NCI-H748 treated with DMSO at 0.1 percent for 48 hours (cell line): Measurements from ENCODE around the gene PPP1R36.
A peak's percentile ranks its signal among the peaks of the same experiment; 100 is the strongest.
"Not testable (repeated sequence)": the region's sequence is repeated elsewhere in the genome, so short reads cannot be mapped to it uniquely, and the experiment has no call there.

Source experiments
- DNase-seq: peaks from one replicate; lab custom pipeline; 2025; lab: John Stamatoyannopoulos, UW

The PPP1R36 gene

DNA sequence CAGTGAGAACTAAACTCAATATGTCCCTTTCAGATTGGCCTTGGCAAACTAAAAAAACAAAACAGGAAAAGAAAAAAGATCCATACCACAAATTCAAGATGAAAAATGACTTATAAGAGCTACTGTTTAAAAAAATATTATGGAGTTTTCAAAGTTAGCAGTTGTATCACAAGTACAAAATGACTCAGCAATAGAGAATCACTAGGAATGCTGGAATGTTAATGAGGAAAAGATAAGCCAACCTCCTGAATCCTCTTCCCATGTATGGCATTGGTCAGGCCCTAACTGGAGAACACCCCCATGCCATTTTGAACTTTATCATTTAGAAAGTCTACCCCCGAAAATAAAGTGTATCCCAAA, 62.2 kb downstream of the PPP1R36 start:
- no peak for DNase-seq

DNA sequence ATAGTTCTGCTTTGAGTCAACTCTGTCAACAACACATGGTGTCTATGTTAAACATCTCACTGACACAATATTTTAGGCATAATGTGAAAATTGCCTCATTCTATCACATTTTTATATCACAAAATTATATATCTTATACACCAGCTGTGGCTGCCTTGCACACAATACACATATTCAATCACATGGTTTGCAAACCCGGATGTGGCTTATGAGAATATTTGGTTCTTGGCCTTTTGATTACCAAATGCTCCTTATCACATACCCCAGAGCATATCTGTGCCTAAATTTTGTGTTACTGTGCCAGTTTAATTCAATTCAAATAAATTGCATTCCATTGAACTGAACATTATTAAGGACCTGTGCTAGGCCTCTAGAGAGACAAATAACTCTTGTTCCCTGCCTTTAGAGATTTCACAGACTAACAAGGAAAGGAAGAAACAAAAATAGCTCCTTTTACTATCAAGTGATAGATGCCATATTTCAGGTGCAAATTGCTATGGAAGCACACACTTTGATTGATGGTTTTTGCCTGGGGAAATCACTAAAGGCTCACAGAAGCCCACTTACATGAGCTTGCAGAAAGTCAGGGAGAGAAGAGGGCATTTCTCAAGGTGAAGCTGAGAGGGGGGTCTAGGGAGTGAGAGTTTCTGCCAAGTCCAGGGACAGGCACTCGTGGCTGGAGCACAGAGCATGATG, 63.4 kb downstream of the PPP1R36 start:
- DNase-seq = no peak

DNA sequence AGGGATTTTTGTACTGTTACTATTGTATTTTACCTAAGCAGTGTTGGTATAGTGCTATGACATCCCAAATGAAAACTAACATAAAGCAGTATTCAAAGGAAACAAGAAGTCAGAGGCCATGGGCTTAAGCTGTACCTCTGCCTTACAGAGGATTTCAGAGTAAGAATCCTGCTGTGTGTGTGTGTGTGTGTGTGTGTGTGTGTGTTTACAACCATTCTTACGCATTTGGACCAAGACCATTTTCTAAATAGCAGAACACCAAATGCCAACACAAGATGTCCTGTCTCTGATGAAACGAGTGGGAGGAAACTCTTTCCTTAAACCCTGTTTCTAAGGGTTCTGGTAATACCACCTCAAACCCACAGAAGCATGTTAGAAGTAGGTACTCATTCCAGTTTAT, 64.4 kb downstream of the PPP1R36 start:
- DNase-seq = no peak

DNA sequence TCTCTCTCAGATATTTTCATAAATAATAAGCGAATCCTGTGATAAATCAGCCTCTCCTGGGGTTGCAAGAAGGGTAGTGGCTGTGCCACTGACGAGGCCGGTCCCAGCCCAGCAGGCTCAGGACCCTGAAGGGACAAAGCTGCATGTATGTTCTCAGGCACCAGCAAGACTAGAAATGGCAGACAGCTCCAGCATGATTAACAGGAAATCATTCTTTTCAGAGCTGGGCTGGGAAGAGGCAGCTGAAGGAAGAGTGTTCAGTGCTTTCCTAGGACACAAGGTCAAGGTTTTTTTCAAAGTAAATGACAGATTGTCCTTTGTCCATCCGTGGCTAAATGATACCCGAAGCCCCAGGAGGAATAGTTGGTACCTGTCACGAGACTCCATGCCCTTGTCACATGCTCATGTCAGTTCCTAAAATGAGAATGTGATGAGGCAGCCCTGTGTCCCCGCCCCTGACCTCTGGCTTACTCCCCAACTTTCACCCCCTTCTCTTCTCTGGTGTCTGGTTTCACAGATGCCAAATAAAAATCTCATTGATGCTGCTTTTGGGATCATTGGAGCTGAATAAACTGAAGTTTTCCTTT, 65.1 kb downstream of the PPP1R36 start:
- no peak for DNase-seq

DNA sequence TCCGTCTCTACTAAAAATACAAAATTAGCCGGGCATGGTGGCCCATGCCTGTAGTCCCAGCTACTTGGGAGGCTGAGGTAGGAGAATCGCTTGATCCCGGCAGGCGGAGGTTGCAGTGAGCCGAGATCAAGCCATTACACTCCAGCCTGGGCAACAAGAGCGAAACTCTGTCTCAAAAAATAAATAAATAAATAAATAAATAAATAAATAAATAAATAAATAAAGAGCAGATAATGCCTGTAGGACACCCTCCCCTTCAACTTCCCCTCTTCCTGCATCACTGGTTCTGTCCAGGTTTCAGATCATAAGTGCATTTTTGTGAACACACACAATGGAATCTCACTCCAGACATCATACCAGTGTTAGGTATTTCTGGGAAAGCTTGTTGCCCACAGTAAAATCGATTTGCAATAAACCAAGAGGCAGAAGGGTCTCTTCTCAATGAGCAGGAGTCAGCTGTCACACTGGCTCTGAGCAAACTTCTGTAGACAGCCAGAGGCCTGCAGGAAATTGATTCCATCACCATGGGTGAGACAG, 68.2 kb downstream of the PPP1R36 start:
- not testable (repeated sequence) for DNase-seq

DNA sequence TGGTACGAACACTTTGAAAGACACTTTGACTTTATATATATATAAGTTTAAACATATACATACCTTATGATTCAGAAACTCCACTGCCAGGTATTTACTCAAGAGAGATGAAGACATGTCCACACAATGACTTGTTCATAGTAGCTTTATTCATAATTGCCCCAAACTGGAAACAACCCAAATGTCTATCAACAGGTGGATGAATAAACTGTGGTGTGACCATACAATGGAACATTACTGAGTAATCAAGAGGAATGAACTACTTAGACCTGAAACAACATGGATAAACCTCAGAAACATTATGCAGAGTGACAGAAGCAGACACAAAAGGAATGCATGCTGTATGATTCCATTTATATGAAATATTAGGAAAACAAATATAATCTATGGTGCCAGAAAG, 71.1 kb downstream of the PPP1R36 start:
- DNase-seq = no peak

DNA sequence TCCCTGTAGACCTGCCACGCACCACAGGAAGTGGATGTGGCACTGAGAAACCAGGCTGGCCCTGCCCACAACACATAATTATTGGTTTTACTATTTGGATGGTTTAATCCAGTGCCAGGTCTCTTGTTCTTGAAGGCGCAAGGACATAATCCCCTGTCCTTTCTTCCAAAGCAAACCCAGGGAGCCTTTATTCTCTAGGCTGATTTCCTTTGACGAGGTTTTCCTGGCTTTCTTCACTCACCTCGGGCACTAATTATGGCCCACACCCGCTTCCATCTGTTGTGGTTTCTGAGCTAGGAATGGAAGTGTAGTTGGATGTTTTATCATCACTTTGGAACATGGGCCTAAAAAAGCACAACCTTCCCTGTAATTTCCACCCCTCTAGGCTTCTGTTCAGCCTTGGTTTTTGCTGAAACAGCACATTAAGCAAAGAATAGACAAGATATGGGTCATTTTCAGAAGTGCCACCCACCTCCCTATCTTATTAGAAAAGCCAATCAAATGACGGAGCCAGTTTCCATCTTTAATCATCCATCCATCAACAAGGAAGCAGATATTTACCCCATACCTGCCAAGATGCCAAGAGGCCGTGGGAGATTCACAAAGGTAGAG, 73.9 kb downstream of the PPP1R36 start:
- DNase-seq = no peak

DNA sequence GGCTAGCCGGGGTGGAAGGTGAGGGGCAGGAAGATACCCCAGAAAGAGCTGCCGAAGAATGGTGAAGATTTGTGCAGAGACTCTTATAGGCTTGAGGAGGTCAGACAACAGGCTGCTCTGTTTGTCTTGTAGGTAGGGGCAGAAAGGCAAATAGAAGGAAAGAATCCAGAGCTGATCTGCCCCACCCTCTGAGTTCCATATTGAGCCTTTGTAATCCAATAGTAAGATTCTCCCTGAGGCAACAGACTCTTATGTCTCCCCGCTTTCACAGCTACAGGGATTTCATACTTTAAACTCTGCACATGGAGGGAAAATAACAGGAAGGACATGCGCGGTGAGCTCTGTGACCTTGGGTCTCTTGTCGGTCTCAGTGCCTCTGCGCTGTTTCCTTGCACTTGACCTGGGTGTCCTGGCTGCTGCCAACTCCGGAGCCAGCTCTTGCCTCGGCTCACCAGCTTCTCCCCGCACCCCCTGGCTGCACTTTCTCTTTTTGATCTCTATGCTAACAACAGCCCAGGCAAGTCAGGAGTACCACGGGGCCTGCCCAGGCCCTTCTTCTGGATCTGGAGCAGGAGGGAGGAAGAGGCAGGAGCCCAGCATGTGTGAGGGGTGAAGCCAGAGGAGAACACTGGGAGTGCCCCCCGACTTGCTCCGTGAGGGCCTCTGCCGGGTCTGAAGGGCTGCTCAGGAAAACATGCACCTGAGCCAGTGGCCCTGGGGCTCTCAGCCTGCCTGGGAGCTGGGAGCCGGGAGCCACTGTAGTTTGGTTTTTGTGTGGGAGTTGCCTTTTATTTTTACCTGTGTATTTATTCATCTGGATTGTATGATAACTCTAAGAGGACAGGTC, 75.8 kb downstream of the PPP1R36 start:
- DNase-seq = no peak

DNA sequence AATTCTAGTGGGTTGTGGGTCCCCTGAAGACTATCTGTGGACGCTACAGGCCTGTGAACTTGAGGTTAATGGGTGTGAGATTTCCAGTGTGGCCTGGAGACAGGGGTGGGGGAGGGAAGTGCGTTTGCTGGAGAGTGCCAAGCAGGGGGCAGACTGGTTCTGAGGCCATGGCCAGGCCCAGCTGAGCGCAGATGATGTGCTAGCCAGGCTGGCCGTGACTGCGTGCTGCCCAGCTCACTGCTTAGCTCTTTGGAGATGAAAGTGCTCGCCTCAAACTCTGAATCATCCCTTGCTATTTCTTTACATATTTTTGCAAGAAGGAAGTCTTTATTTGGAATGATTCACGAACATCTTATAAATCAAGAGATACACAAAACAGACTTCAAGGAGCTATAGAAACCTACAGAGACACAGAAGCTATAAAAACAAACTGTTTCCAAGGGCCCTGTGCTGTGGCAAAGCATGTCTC, 79.2 kb downstream of the PPP1R36 start:
- DNase-seq = no peak

DNA sequence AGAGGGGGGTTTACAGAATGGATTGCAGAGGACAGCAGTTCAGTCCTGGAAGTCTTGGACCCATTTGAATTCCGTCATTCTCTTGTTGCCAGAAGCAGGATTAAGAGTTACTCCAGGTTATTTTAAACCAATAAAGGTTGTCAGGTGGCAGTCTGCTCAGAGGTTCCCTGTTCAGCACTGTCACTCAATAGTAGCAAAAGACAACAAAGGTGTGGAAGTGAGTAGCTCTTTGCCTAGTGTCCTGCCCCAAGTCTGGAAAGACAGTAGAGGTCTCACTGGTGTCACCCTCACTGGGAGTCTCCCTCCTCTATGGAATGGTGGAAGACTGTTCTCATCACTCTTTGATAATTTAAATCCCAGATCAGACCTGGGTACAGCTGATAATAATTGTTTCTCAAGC, 81.0 kb downstream of the PPP1R36 start:
- no peak for DNase-seq

DNA sequence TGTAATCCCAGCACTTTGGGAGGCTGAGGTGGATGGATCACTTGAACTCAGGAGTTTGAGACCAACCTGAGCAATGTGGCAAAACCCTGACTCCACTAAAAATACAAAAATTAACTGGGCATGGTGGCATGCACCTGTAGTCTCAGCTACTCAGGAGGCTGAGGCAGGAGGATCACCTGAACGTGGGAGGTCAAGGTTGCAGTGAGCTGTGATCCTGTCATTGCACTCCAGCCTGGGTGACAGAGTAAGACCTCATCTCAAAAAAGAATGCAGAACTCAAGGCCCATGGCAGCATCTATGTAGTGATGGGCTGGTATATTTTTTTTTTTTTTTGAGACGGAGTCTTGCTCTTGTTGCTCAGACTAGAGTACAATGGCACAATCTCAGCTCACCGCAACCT, 81.5 kb downstream of the PPP1R36 start:
- not testable (repeated sequence) for DNase-seq

DNA sequence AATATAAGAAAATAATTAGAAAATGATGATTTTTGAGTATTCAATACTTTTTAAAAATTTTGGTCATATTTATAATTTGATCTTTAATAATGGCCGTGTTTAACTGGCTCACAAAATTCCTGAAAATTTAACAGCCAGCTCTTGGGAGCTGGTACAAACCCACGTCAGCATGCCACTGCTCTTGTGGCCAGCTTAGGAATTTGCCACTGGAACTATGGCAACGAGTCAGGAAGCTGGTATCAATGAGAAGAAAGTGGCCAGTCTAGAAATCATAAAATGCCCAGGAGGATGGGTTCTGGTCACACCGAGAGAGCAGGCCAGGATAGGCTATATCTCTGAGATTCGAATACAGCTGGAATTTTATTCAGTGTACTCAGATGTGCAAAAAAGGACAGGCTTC, 82.3 kb downstream of the PPP1R36 start:
- DNase-seq = no peak

DNA sequence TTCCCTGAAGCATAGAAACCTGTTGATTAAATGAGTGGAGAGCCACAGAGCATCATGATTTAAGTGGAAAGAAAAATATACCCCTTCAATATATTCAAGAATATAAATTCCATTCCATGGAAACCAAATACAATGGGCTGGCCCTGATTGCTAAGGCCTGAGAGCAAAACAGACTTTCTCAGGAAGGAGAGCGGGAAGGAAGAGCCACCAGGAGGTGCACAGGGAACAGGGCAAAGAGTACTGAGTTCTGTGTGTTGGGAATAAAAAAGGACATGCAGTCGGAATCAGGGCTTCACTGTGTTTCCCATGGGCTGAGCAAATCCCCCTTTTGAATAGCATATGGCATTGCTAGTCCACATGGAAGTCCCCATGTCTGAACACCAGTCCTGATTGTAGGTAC, 84.8 kb downstream of the PPP1R36 start:
- DNase-seq = no peak

DNA sequence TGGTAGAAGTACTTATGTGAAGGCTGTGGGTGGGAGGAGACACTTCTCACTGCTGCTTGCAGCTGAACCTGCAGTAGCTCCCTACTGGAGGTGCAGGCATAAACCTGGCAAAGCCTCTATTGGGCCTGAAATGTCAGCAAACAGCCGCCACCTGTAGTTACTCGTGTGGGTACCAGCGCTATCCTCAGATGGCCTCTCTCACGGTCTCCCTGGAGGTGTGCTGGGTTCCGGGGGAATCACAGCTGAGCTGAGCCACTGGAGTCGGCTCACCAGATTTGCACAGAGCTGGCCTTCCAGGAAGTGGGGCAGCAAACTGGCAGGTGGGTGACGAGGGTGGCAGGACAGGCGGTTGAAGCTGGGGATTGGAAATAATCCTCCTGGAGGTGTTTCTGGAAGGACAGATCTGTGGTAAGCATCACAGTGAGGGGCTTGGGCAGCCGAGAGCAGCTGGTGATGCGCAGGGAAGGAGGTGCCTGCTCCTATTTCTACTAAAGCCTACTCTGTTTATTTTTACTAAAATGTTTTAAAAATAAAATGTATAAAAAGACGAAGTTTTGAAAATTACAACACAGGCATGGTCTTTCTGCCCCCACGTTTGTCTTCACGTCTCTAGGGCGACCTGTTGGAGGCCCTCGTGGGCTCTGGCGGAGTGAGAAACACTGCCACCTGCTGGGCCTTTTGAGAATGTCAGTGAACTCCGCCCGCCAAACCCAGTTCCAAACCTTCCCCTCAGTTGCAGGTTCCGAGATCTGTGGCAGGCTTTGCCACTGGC, 86.6 kb downstream of the PPP1R36 start:
- peak; percentile 36 for DNase-seq

DNA sequence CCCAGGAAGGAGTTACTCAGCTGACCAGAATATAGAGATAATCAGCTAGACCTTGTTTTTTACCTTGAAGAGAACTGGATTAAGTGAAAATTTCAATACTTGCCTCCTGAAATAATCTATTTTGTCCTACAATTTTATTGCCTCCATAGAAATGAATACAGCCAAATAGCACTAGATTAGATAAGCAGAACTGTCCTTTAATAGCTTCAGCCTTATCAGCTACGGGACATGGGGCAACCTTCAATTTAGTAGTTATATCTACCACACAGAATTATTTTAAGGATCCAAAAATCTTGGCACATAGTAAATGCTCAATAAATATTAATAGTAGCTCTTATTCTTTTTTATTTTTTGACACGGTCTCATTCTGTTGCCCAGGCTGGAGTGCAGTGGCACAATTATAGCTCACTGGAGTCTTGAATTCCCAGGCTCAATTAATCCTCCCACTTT, 87.2 kb downstream of the PPP1R36 start:
- DNase-seq = no peak

DNA sequence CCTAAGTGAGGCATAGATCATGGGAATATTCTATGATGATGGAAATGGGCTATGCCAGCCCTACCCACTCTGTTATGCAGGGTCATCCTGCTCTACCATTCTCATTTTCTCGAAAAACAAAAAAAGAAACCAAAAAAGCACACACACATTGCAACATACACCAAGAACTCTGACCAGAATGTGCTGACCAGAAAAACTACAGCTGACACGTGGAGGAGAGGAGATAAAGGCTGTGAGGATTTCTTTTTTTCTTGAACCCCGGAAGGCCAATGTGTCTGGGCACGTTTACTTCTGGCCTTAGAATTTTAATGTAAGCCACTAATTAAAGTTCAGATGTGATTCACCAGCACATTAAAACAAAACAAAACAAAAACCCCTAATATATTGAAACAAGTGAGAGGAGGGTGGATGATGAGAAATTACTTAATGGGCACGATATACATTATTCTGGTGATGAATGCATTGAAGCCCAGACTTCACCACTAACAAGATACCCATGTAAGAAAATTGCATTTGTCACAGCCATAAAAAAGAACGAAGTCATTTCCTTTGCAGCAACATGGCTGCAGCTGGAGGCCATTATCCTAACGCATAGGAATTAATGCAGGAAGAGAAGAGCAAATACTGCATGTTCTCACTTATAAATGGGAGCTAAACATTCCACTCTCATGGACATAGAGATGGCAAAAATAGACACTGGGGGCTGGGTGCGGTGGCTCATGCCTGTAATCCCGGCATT, 88.1 kb downstream of the PPP1R36 start:
- no peak for DNase-seq

DNA sequence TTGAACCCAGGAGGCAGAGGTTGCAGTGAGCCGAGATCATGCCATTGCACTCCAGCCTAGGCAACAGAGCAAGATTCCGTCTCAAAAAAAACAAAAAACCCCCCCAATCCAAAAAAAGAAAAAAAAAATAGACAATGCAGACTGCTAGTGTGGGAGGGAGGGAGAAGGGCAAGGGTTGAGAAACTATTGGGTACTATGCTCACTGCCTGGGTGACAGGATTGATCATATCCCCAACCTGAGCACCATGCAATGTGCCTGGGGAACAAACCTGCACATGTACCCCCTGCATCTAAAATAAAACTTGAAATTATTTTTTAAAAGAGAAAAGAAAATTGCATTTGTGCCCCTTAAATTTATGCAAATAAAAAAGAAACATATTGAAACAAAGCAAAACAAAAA, 88.9 kb downstream of the PPP1R36 start:
- no peak for DNase-seq
